Measurements from ENCODE around the gene MACF1. TPM values are rescaled to one million over a fixed set of nuclear protein-coding genes. Genes with fewer than 3 reads are reported as not detected.

The MACF1 gene
- total RNA-seq, 4 donors from 2014 or later: 187 to 436 (median 261) TPM

DNA sequence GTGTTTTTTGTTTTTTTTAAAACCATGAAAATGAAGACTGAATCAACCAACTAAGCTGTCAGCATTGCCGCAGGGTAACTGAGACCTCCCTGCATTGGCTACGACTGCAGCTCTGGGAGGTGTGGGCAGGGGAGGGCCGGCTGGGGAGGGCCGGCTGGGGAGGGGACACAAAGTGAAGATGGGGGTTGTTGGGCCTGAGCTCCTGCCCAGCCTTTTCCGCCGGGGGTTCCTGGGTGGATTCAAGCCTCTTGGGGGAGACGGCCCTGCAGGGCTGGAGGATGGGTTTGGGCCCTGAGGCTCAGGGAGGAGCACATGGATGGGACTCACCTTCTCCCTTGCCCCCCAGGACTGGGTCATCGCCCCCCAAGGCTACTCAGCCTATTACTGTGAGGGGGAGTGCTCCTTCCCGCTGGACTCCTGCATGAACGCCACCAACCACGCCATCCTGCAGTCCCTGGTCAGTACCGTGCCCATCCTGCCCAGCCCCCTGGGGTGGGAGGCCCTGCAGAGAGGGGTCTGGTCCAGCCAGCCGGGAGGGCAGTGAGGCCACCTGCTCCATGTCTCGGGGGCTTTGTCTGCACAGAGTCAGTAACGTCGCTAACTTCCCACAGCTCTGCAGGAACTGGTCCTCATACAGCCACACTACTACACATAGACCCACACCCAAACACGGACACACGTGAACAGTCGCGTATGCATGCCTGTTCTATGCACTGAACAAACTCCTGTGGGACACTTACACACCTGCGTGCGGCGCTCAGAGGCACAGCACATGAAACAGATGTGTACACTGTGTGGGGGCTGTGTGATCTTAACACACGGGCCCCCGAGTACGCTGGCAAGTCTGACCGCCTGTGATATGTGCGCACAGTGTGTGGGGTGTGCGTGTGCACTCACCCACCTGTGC, 318.4 kb downstream of the MACF1 start:
- H3K9me3 ChIP-seq: no peaks in the 10 kb centered on the region
- no peak for DNase-seq
- no peak overlapping the region for H3K4me3 ChIP-seq
- H3K27ac ChIP-seq: no peak overlapping the region
- TF ChIP-seq, protein P1, sequence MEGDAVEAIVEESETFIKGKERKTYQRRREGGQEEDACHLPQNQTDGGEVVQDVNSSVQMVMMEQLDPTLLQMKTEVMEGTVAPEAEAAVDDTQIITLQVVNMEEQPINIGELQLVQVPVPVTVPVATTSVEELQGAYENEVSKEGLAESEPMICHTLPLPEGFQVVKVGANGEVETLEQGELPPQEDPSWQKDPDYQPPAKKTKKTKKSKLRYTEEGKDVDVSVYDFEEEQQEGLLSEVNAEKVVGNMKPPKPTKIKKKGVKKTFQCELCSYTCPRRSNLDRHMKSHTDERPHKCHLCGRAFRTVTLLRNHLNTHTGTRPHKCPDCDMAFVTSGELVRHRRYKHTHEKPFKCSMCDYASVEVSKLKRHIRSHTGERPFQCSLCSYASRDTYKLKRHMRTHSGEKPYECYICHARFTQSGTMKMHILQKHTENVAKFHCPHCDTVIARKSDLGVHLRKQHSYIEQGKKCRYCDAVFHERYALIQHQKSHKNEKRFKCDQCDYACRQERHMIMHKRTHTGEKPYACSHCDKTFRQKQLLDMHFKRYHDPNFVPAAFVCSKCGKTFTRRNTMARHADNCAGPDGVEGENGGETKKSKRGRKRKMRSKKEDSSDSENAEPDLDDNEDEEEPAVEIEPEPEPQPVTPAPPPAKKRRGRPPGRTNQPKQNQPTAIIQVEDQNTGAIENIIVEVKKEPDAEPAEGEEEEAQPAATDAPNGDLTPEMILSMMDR (IDR thresholded peaks at IDR 0.05): no peak
- TF ChIP-seq POLR2A (IDR thresholded peaks at IDR 0.05): no peak
- H3K4me1 ChIP-seq: peaks cover 0 to 10% (median 2%) of the 10 kb centered on the region in 4 donors
- H3K27me3 ChIP-seq: no peaks in the 10 kb centered on the region
- H3K36me3 ChIP-seq: peaks cover 0 to 13% (median 0%) of the 10 kb centered on the region in 3 donors

DNA sequence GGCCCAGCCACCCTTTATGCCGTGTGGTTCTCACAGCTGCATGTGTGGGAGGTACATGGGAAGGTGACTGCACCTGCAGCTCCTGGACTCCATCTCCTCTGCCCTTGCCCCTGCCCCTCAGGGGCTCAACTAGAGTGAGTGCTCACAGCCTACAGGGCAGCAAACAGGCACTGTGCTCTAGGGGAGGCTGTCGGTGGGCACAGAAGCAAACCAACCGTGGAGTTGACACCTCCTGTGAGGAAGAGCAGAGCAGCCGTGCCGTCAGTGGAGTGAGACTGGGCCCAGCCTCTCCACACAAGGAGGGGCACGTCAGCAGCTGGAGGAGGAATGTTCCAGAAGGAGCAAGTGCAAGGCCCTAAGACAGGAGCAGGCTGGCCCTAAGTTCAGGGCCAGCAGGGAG, 319.7 kb downstream of the MACF1 start:
- no peaks in the 10 kb centered on the region for H3K9me3 ChIP-seq
- TF ChIP-seq POLR2A (IDR thresholded peaks at IDR 0.05): no peak
- TF ChIP-seq, protein P1 (IDR thresholded peaks at IDR 0.05): no peak
- no peak for DNase-seq
- no peak overlapping the region for H3K4me3 ChIP-seq
- peaks cover 0 to 25% (median 0%) of the 10 kb centered on the region in 3 donors for H3K36me3 ChIP-seq
- H3K27ac ChIP-seq: no peak overlapping the region
- peaks cover 0 to 10% (median 2%) of the 10 kb centered on the region in 4 donors for H3K4me1 ChIP-seq
- no peaks in the 10 kb centered on the region for H3K27me3 ChIP-seq

DNA sequence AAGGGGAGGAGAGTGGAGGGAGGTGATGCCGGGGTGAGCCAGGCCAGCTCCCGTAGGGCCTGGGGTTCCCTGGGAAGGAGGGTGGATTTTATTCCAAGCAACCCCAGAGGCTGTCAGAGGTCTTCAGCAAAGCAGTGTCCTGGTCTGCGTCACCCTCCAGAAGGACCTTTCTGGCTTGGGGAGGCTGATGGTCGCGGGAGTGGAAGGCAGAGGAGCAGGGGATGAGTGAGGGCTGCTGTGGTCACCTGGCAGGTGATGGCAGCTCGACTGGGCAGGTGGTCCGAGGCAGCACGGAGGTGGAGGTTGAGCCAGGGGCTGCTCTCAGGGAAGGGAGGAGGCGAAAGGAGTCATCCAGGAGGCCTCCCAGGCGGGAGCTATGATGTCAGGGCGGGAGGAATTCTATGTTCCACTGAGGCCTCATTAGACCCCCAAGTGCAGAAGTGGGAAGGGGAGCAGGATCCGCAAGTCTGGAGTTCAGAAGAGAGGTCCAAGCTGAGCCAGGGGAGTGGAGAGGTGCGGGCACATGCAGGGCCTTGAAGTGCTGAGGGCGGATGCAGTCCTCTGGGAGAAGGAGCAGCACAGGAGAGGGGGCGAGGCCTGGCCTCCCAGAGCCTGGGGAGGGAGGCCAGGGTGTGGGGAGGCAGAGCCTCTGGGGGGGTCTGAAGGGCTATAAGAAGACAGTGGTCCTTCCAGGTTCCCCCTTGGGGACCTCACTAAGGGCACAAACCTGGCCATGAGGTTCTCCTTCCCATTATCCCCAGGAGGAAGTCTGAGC, 320.3 kb downstream of the MACF1 start:
- peaks cover 0 to 10% (median 2%) of the 10 kb centered on the region in 4 donors for H3K4me1 ChIP-seq
- TF ChIP-seq, protein P1 (IDR thresholded peaks at IDR 0.05): no peak
- TF ChIP-seq POLR2A (IDR thresholded peaks at IDR 0.05): no peak
- H3K27me3 ChIP-seq: no peaks in the 10 kb centered on the region
- H3K36me3 ChIP-seq: peaks cover 0 to 27% (median 0%) of the 10 kb centered on the region in 3 donors
- no peak overlapping the region for H3K4me3 ChIP-seq
- no peak for DNase-seq
- peak overlapping the region in 1 of 4 donors; percentile 68 for H3K27ac ChIP-seq
- H3K9me3 ChIP-seq: no peaks in the 10 kb centered on the region

DNA sequence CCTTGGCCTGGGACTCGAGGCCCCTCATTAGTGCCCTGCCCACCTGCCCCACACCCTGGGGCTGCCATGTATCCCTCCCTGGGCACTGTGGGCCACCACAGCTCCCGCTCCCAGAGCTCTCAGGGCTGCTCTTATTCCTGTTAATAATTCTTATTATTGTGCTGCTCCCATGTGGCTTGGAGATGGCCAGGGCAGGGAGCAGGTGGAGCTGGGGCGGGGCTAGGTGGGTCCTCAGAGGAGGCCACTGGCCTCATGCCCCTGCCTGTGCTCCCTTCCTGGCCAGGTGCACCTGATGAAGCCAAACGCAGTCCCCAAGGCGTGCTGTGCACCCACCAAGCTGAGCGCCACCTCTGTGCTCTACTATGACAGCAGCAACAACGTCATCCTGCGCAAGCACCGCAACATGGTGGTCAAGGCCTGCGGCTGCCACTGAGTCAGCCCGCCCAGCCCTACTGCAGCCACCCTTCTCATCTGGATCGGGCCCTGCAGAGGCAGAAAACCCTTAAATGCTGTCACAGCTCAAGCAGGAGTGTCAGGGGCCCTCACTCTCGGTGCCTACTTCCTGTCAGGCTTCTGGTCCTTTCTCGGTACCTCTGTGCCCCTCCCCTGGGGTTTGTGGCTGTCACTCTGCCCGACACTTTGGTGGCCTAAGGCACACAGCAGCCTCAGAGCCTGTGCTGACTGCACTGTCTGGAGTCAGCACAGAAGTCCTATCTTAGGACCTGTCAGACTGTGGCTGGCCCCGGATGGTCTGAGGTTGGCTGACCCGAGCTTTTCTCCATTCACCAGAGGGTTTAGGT, 321.1 kb downstream of the MACF1 start:
- DNase-seq: peak in 2 of 3 donors; percentile 80 to 85
- H3K4me3 ChIP-seq: no peak overlapping the region
- no peaks in the 10 kb centered on the region for H3K9me3 ChIP-seq
- peak overlapping the region in 1 of 4 donors; percentile 68 for H3K27ac ChIP-seq
- TF ChIP-seq POLR2A (IDR thresholded peaks at IDR 0.05): no peak
- TF ChIP-seq, protein P1 (IDR thresholded peaks at IDR 0.05): no peak
- H3K4me1 ChIP-seq: peaks cover 0 to 10% (median 2%) of the 10 kb centered on the region in 4 donors
- no peaks in the 10 kb centered on the region for H3K27me3 ChIP-seq
- peaks cover 0 to 33% (median 0%) of the 10 kb centered on the region in 3 donors for H3K36me3 ChIP-seq
